ENCODE data around the gene NUCKS1. TPM values are rescaled to one million over a fixed set of nuclear protein-coding genes. Genes with fewer than 3 reads are reported as not detected.

NUCKS1 gene
- total and polyA plus RNA-seq, 10 donors: 26.9 to 142 (median 96.7) TPM

DNA sequence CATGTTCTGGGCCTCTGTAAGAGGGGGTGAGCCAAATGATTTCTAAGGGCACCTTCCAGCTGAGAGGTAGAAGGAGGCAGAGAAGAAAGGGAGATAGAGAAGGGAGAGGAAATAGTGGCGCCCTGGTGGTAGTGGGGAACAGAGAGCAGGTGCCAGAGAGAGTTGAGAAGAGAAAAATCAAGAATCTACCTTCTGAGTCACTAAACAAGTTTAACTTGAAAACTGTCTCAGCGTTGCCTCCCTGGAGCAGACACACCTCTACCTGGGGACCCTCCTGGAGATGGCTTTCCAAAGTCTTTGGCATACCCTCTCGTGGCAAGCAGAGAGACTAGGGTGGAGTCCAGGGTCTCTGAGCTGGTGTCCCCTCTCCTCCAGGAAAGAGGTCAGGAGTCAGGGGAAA is 68.6 kb downstream of the NUCKS1 start:
- 84 to 92% (median 89%) methylated on average over 3 of the region's 3 CpGs for WGBS, 5 donors
- H3K36me3 ChIP-seq: no peaks in the 10 kb centered on the region
- no peak for TF ChIP-seq POLR2AphosphoS5 (IDR thresholded peaks at IDR 0.05)
- TF ChIP-seq POLR2A (IDR thresholded peaks at IDR 0.05): no peak
- TF ChIP-seq, protein P1, sequence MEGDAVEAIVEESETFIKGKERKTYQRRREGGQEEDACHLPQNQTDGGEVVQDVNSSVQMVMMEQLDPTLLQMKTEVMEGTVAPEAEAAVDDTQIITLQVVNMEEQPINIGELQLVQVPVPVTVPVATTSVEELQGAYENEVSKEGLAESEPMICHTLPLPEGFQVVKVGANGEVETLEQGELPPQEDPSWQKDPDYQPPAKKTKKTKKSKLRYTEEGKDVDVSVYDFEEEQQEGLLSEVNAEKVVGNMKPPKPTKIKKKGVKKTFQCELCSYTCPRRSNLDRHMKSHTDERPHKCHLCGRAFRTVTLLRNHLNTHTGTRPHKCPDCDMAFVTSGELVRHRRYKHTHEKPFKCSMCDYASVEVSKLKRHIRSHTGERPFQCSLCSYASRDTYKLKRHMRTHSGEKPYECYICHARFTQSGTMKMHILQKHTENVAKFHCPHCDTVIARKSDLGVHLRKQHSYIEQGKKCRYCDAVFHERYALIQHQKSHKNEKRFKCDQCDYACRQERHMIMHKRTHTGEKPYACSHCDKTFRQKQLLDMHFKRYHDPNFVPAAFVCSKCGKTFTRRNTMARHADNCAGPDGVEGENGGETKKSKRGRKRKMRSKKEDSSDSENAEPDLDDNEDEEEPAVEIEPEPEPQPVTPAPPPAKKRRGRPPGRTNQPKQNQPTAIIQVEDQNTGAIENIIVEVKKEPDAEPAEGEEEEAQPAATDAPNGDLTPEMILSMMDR (IDR thresholded peaks at IDR 0.05 in 8 of 11, conservative IDR thresholded peaks at IDR 0.05 in 3 of 11): no peak
- peaks cover 6 to 49% (median 38%) of the 10 kb centered on the region in 6 donors for H3K4me1 ChIP-seq
- peak overlapping the region in 1 of 8 donors; percentile 76 for H3K27ac ChIP-seq
- no peak for DNase-seq
- H3K27me3 ChIP-seq (replicated peaks in 1 of 7): peaks cover 0 to 28% (median 3%) of the 10 kb centered on the region in 7 donors
- H3K4me3 ChIP-seq: no peak overlapping the region
- no peaks in the 10 kb centered on the region for H3K9me3 ChIP-seq
- intact Hi-C loops (cut with DNase I; ENCODE audit: low total_unique reads): no loop called here

DNA sequence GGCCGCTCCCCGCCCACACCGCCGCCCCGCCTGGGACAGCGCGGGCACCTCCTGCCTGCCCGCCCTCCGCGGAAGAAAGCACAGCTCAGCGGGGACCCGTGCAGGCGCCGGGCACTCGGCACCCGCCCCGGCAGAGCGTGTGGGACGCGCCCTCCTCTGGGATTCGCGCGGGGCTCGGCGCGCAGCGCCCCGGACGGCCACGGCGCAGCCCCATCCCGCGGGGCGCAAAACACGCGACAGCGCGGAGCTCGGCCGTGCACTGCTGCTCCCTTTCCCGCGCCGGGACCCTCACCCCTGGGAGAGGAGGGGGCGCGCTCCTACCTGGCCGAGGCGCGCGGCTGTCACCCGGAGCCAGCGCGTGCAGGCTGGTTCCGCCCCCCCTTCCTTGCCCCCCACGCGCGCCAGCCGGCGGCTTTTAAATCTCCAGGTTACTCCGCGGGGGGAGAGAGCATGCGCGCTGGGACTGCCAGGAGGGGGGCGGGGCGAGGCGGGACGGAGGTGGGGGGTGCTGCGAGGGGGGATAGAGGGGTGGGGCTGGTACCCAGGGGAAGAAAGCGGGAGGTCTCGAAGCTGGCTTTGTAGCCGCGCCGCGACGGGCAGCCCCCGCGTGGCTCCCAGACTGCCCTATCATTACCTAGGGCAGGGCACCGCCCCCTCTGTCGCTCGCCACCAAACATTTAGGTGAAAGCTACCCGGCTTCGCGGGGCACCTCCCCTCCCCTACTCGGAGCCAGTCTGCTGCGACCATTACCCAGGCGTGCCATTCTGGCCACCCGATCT is 69.7 kb downstream of the NUCKS1 start, which contains the start of gene SLC45A3:
SLC45A3 (minus strand) TSS at position 437 of the 779 bp plus-strand sequence. CDS start 15,853 bp downstream, outside the sequence.
- Histone ChIP-seq H3K36me3 (no peaks in the 10 kb centered on the region), H3K27me3 (replicated peaks in 1 of 7) (peaks cover 0 to 28% (median 3%) of the 10 kb centered on the region in 7 donors), H3K9me3 (no peaks in the 10 kb centered on the region), H3K4me3 (peak within 1 kb of the TSS; percentile 72 to 95 (median 75)), H3K27ac (peak within 1 kb of the TSS in 7 of 8 donors; percentile 58 to 78 (median 69)), H3K4me1 (peaks cover 8 to 60% (median 41%) of the 10 kb centered on the region in 6 donors)
- DNase-seq: peak; percentile 85
- intact Hi-C loops (cut with DNase I; ENCODE audit: low total_unique reads): no loop called here
- 1 to 4% (median 1%) methylated on average over 27 to 86 of the region's 86 CpGs for WGBS, 5 donors
- TF ChIP-seq POLR2AphosphoS5 (IDR thresholded peaks at IDR 0.05) (peak in 2 of 3 donors; percentile 45 to 55), POLR2A (IDR thresholded peaks at IDR 0.05) (no peak)

DNA sequence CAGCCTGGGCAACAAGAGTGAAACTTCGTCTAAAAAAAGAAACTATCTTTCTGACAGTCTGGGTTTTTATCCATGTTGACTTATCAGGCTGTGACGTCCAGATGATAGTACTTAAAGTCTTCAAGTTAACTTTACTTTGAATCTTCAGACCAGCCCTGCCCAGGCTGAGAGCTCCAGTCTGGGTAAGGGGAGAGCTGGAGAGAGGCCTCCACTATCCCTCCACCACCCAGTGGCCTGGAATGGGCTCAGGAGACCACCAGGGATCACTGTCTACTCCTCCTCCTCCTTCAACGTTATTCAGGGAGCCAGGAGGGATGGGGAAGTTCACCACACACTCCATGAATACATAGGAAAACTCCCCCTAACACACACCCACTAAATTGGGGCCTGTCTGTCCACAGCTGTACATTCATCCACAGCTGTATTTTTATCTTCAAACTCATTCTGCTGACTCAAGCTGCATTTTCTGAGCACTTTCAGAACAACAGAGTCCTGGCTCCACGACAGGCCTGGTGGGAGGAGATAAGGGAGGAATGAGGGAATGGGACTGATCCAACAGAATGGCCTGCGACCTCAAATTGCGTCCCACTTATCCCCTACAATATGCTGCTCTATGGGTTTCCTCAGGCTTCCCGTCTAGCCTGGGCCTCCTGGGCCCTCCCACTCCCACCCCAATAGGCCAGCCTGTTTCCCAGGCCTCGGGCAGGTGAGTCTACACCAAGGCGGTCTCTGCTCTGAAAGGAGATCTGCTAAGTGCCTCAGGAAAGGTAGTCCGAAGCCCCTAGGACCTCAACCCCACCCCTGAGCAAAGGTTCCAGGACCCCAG is 71.5 kb downstream of the NUCKS1 start:
- no peaks in the 10 kb centered on the region for H3K36me3 ChIP-seq
- TF ChIP-seq, protein P1 (IDR thresholded peaks at IDR 0.05 in 8 of 11, conservative IDR thresholded peaks at IDR 0.05 in 3 of 11): no peak
- intact Hi-C loops (cut with DNase I; ENCODE audit: low total_unique reads): no loop called here
- H3K4me3 ChIP-seq: peak overlapping the region; percentile 13 to 95 (median 75)
- H3K4me1 ChIP-seq: peaks cover 9 to 74% (median 44%) of the 10 kb centered on the region in 6 donors
- peaks cover 0 to 28% (median 3%) of the 10 kb centered on the region in 7 donors for H3K27me3 ChIP-seq (replicated peaks in 1 of 7)
- no peaks in the 10 kb centered on the region for H3K9me3 ChIP-seq
- peak overlapping the region in 7 of 8 donors; percentile 47 to 78 (median 69) for H3K27ac ChIP-seq
- WGBS, 5 donors: 43 to 52% (median 47%) methylated on average over 10 of the region's 10 CpGs
- no peak for DNase-seq

DNA sequence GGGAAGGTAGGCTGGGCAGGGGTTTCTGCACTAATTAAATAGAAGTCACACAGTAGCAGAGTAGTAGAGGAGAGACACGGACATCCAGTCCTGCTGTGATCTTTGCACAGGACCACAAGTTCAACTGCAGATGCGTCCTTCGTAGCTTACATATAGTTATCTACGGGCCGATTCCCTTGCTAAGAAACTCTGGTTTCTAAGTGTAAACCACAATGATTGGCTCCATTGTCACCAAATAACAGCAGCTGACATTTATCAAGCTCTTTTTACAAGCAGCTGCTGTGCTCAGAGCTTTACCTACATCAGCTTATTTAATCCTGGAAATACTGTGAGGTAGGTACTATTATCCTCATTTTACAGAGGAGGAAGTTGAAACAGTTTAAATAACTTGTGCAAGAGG is 72.8 kb downstream of the NUCKS1 start:
- intact Hi-C loops (cut with DNase I; ENCODE audit: low total_unique reads): no loop called here
- peaks cover 9 to 87% (median 48%) of the 10 kb centered on the region in 6 donors for H3K4me1 ChIP-seq
- no peaks in the 10 kb centered on the region for H3K9me3 ChIP-seq
- H3K36me3 ChIP-seq: no peaks in the 10 kb centered on the region
- peak overlapping the region in 6 of 8 donors; percentile 42 to 78 (median 63) for H3K27ac ChIP-seq
- H3K4me3 ChIP-seq: no peak overlapping the region
- DNase-seq: no peak
- peaks cover 0 to 28% (median 3%) of the 10 kb centered on the region in 7 donors for H3K27me3 ChIP-seq (replicated peaks in 1 of 7)
- TF ChIP-seq, protein P1 (IDR thresholded peaks at IDR 0.05 in 8 of 11, conservative IDR thresholded peaks at IDR 0.05 in 3 of 11): no peak
- TF ChIP-seq POLR2A (IDR thresholded peaks at IDR 0.05) (no peak), POLR2AphosphoS5 (IDR thresholded peaks at IDR 0.05) (no peak)
- 35 to 61% (median 45%) methylated on average over 5 of the region's 5 CpGs for whole genome bisulfite sequencing, 5 donors

Data from spleen (tissue), 11 donors.